Renal pelvis (tissue), 4 donors: ENCODE data around the gene PPP1R1B. TPM values are rescaled to one million over a fixed set of nuclear protein-coding genes. Genes with fewer than 3 reads are reported as not detected.
A peak's percentile ranks its signal among the peaks of the same experiment; 100 is the strongest.

Experiments
- DNase-seq: peaks from one replicate; pipeline ENCODE4 v3.0.0-alpha.2; 2013
- polyA plus RNA-seq, 3 donors: library from polyadenylated mRNA; unstranded; fragments of 120-200 nt; gene quantifications; one replicate each; pipeline ENCODE4 v1.2.1, GENCODE V29; 2013; ENCODE audit not compliant: insufficient read length in 3 of 3

The PPP1R1B gene
- polyA plus RNA-seq, 3 donors: 9.1 to 13.6 (median 12.2) TPM

DNA sequence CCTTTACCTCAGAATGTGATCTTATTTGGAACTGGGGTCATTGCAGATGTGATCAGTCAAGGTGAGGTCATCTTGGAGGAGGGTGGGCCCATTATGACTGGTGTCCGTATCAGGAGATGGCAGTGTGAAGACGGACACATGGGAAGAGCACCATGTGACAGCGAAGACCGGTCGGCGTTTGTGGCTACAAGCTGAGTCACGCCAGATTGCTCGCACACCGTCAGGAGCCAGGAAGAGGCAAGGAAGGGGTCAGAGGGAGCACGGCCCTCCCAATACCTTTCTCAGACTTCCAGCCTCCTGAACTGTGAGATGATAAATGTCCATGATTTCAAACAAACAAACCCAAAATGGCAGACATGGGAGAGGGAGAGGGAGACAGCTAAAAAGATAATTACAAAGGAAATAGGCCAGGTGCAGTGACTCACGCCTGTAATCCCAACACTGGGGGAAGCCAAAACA lies 23.4 kb downstream of the PPP1R1B start:
- no peak for DNase-seq

GRCh38 chr17:39651923-39652586 lies 25.3 kb downstream of the PPP1R1B start:
- DNase-seq: no peak

DNA sequence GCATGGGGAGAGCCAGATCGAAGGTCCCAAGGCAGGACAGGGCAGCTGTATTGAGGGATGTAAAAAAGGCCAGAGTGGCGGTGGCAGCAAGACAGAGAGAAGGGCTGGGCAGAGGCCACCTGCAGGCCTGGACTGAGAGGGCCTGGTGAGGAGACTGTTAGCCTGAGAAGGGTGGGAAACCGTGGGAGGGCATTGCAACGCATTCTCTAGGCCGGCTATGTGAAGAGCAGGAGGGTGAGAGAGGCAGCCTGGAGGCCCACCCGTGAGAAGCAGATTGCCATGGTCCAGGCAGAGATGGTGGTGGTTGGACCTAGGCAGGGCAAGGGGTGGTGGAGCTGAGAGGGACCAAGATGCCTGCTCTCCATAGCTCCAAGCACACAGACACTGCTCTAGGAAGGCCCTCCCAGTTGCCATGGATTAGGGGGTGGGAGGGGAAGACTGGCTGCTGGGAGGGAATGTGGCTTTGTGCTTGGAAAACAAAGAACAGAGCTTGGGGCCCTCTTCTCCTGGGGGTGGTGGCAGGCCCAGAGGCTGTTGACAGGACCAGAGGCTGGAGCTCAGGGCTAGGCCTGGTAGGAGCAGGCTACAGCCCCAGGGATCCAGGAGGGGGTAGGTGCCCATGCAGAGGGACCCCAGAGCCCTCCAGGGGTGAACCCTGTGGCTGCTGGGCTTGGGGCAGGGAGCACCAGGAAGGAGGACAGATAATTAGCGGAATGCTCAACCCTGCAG lies 26.0 kb downstream of the PPP1R1B start:
- no peak for DNase-seq

- no peak for DNase-seq
Measured at GRCh38 chr17:39653316-39653661, 26.5 kb downstream of the PPP1R1B start.

DNA sequence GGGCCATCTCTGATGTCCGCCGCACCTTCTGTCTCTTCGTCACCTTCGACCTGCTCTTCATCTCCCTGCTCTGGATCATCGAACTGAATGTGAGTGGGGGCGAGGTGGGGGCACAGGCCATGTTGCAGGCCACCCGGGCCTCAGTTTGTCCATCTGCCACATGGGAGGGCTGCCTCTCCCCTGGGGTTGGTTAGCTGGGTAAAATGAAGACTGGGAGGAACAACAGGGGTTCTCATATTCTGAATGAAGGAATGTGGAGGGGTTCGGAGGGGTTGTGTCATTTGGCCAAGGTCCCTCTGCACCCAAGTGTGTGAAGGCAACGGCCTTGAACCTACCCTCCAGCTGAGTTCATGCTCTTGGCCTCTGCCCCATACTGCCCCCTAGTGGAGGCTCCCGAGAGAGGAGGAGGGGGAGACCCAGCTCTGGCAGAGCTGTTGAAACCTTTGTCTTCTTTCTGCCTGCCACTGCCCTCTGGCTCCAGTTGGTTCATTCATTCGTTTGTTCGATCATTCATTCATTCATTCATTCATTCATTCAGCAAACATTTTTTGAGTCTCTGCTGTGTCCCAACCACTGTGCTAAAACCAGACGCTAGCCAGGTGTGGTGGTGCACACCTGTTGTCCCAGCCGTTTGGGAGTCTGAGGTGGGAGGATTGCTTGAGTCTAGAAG lies 27.0 kb downstream of the PPP1R1B start:
- peak; percentile 42 for DNase-seq

GRCh38 chr17:39655105-39655504 lies 28.4 kb downstream of the PPP1R1B start:
- no peak for DNase-seq

DNA sequence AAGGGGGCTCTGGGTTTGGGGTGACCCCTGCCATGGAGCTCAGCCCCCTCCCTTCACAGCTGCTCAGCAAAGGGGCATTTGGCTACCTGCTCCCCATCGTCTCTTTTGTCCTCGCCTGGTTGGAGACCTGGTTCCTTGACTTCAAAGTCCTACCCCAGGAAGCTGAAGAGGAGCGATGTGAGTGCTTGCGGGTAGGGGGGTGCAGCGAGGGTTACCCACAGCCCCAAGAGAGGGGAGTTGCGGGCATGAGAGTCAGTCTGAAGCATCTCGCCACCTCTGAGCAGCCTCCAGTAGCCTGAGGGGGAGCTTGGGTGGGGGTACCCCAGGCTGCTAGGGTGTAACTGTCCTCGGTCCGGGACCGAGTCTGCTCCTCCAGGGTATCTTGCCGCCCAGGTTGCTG lies 31.6 kb downstream of the PPP1R1B start:
- no peak for DNase-seq

- DNase-seq: no peak
Measured at GRCh38 chr17:39658760-39659159, 32.0 kb downstream of the PPP1R1B start.

DNA sequence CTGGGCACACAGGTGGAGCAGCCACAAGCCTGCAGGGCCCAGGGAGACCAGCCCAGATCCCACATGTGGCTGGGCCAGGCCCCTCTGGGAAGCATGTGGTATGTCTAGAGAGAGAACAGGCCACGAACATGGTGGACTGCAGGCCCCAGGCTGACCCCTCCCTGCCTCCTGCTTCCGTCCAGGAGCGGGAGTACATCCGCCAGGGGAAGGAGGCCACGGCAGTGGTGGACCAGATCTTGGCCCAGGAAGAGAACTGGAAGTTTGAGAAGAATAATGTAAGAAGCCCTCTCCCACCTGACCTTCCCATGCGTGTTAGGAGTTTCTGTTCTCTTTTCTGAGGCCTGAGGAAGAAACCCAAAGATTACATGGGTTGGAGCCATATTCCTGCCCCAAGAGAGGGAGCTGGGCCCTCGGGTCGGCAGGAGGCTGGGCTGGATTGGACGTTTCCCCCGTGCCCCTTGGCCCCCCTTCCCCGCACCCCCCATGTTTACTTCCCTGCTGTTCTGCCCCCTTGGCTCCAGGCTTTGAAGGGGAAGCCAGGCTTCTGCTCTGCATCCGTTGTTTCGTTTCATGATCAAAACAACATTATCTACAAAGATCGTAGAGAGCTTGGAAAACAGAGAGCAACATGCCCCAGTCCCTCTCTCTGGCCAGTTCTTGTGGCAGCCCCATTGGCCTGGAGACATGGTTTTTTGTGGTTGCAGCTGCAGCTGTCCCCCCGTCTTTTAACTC lies 32.7 kb downstream of the PPP1R1B start:
- no peak for DNase-seq

DNA sequence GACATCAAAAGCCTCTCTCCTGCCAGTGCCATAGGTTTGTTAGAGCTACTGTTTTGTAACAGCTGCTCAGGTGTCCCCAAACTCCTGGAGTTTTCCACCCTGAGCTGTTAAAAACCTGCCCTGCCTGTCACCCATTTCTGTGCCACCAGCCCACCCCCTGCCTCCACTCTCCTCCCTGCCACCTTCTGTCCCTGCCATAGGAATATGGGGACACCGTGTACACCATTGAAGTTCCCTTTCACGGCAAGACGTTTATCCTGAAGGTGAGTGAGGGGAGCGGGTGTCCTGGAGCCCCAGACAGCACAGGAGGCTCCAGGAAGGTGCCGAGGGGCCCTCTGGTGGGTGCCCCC lies 33.2 kb downstream of the PPP1R1B start:
- DNase-seq: no peak

DNA sequence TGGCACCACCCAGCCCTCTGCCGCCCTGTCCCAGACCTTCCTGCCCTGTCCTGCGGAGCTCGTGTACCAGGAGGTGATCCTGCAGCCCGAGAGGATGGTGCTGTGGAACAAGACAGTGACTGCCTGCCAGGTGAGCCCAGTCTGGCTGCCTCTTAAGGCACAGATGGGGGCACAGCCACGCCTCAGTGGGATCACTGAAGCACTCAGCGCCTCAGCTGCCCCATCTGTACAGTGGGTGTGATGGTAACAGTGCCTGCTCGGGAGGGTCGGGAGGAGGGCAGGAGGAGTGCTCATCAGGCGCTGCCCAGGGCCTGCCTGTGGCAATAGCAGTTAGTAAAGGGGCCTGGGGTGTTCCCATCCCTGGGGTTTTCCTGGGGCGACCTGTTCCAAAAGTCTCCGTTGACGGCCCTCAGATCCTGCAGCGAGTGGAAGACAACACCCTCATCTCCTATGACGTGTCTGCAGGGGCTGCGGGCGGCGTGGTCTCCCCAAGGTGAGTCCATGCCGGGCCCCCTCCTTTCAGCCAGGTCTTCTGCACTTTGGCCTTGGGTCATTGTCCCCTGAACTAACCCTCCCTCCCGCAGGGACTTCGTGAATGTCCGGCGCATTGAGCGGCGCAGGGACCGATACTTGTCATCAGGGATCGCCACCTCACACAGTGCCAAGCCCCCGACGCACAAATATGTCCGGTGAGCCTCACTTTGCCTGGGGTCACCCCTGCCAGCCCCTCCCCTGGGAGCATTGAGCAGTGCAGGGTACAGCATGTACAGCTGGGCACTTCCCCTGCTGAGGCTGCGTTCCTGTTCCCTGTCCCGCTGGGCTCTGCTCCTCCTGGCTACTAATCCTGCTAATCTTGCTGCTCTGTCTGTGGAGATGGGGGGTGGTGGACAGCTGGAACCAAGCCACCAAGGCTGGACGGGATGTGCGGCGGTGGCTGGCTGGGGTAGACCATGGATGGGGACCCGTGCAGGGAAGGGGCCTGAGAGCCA lies 33.9 kb downstream of the PPP1R1B start:
- DNase-seq: no peak

GRCh38 chr17:39661744-39662541 lies 35.2 kb downstream of the PPP1R1B start:
- no peak for DNase-seq

GRCh38 chr17:39662551-39663339 lies 36.0 kb downstream of the PPP1R1B start:
- no peak for DNase-seq

DNA sequence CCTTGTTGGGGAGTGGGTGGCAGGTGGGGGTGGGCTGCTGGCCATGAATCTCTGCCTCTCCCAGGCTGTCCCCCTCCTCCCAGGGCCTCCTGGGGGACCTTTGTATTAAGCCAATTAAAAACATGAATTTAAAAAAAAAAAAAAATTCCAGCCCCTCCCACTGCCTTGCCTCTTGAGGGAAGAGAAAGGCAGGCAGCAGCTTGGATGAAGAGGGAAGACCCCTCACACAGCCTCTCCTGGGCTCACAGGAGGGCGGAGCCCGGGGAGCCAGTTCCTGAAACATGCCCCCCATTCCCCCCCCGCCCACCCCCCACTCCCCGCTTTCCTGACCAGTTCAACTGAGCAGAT lies 36.6 kb downstream of the PPP1R1B start:
- DNase-seq: no peak

- no peak for DNase-seq
Measured at GRCh38 chr17:39663688-39664580, 37.2 kb downstream of the PPP1R1B start.

GRCh38 chr17:39664581-39665561 lies 38.1 kb downstream of the PPP1R1B start, which contains the start of gene TCAP:
TSS of gene TCAP (plus strand) at chr17:39665349. CDS start at chr17:39665360, 11 bp downstream.
- no peak for DNase-seq

DNA sequence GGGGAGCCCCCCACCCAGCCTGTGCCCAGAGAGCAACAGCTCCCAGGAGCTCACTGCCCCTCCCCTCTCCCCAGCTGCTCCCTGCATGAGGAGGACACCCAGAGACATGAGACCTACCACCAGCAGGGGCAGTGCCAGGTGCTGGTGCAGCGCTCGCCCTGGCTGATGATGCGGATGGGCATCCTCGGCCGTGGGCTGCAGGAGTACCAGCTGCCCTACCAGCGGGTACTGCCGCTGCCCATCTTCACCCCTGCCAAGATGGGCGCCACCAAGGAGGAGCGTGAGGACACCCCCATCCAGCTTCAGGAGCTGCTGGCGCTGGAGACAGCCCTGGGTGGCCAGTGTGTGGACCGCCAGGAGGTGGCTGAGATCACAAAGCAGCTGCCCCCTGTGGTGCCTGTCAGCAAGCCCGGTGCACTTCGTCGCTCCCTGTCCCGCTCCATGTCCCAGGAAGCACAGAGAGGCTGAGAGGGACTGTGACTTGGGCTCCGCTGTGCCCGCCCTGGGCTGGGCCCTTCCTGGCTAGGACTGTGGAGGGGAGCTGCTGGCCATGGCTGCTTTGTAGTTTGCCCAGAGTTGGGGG lies 39.0 kb downstream of the PPP1R1B start:
- DNase-seq: no peak
